HG02970 (cell line): ENCODE results near the gene TRNT1.

ENCODE experiments used
- ATAC-seq: cut with Tn5 transposase; IDR thresholded peaks from one replicate; pipeline ENCODE4 v1.9.1; 2021; ENCODE audit warnings: mild to moderate bottlenecking, moderate library complexity, moderate number of reproducible peaks; ENCODE audit not compliant: unreplicated experiment, low FRiP score

Gene TRNT1

GRCh38 chr3:3110299-3110630, 16.5 kb upstream of the TRNT1 start, which contains the start of gene IL5RA:
TSS of gene IL5RA (minus strand) at chr3:3110374. CDS start at chr3:3104984, 5,390 bp downstream.
- ATAC-seq = no peak

- ATAC-seq = no peak
Observed at GRCh38 chr3:3110749-3111361, 15.9 kb upstream of the TRNT1 start.

DNA sequence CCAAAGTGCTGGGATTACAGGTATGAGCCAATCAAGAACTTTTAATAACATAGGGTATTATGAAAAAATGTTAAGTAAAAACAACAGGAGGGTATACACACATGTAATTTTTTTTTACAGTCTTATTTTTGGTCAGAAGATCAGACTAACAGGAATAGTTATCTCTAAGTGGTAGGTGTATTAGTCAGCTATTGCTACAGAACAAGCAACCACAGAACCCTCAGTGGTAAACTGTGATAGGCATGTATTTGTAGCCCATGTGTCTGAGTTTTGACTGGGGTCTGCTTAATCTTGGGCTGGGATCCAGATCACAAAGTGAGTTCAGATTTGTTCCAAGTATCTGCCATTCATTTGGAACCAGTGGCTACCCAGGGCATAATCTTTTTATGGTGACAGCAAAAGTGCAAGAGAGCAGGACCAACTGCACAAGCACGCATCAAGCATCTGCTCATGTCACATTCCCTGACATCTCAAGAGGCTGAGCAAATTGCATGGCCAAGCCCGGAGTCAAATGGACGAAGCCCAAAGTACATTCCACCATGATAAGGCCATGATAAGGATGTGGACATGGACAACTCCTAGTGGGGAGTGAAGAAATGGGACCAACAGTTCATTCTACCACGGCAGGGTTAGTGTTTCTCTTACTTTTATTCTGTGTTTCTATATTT, 13.6 kb upstream of the TRNT1 start:
- ATAC-seq = no peak

DNA sequence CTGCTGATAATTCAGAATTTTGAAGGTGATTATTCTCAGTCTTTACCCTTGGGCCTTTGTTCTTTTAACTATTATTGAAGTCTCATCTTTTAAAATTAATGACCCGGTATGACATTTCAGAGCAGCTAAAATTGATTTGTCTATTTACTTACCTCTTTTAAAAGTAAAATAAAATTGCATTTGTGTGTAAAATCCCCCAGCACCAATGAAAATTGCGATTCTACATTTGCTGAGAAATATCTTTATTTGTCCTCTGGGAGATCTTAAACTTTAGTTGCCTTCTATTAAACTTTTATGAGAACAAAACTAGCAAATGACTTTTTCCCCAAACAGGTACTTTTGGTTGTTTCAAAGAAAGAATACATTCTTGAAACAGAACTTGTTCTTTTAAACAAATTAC, 9.1 kb upstream of the TRNT1 start:
- no peak for ATAC-seq

GRCh38 chr3:3119393-3119851, 7.3 kb upstream of the TRNT1 start:
- ATAC-seq = no peak

DNA sequence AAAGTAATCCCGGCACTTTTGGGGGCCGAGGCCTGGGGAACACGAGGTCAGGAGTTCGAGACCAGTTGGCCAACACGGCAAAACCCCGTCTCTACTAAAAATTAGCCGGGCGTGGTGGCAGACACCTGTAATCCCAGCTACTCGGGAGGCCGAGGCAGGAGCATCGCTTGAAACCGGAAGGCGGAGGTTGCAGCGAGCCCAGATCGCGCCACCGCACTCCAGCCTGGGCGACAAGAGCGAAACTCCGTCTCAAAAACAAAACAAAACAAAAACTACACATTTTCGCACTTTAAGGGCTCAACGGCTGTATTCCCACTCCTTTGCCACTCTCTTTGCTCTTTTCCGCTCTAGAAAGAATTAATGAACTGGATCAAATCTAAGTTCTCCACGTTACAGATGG, 763 bp upstream of the TRNT1 start:
- ATAC-seq = no peak

- no peak for ATAC-seq
Observed at GRCh38 chr3:3127432-3128010, 781 bp downstream of the TRNT1 start.

DNA sequence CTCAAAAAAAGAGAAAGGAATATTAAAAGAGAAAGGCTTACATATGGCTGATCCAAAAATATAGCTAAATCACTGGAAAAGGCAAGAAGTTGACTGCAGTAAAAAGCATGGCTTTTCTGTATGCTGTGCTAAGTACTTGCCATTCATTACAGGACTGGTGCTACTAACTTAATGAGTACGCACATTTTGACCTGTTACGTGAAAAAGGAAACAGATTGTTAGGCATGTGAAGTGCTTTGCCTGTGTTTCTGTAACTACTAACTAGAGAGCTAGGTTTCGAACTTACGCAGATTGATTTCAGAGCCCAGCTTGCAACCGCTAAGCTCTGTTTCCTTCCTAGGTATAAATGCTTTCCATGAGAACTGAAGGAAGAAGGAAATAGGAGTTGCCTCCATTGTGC, 2.8 kb downstream of the TRNT1 start:
- no peak for ATAC-seq

DNA sequence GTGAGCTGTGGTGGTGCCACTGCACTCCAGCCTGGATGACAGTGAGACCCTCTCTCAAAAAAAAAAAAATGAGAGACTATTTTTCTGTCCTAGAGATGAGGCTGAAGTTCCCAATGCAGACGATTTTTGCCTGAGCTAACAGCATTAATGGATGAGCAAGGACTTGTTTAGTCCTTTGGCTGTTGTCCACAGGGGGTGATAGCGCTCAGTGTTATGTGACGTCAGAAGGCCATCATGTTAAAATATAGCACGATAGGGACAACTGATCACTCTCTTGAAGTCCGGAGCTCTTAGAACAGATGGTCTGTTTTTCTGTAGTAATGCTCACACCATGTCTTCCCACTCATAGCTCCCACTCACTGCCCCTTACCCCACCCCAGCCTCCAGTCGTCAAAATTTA, 6.8 kb downstream of the TRNT1 start:
- ATAC-seq = no peak

DNA sequence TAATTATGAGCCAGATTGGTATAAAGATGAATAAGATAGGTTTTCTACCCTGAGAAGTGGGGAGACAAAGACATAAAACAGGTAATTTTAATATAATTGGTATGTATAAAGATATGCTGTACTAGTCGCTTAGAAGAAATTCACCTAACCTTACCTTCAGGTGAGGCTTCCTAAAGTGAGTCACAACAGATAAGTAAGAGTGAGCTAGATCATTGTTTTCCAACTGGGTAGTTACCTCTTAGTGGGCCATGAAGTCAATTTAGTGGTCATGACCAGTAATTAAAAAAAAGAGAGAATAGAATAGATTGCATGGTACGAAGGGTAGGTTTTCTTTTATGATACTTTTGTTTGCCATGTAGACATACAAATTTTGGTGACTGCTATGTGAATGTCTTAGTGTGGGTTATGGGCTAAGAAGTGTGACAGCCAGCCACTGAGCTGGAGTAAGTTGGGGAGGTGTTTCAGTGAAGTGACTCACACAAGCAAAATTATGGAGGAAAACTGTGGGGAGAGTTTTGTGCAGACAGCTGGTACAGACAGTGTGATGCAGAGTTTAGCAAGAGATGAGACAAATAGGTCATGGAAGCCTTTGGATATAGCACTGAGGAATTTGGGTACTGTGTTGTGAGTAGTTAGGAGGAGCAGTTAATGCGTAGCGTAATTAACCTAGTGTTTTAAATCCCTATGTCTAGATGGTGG, 8.2 kb downstream of the TRNT1 start:
- ATAC-seq = no peak

GRCh38 chr3:3137526-3137925, 10.8 kb downstream of the TRNT1 start:
- no peak for ATAC-seq

- no peak for ATAC-seq
Observed at GRCh38 chr3:3141939-3142338, 15.2 kb downstream of the TRNT1 start.

GRCh38 chr3:3145831-3146230, 19.1 kb downstream of the TRNT1 start:
- ATAC-seq = no peak

DNA sequence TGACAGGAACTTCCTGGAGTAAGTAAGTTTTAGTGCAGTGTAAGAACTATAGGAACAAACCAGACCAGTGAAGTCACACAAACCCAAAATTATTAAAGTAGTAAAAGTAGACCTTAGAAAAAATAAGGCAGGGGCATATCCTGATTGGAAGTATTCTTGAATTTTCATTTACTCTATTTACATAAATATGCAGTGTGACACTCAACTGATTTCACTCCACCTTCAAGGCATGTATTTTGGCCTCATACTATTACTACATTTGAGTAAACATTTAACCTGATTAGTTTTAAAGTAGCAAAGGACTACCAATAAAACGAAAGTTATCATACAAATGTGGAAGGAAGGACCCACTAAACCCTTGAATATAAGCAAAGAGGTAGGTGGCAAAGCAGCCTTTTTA, 22.8 kb downstream of the TRNT1 start:
- no peak for ATAC-seq

- no peak for ATAC-seq
Observed at GRCh38 chr3:3151513-3151912, 24.8 kb downstream of the TRNT1 start.

GRCh38 chr3:3154879-3155610, 28.3 kb downstream of the TRNT1 start:
- no peak for ATAC-seq

DNA sequence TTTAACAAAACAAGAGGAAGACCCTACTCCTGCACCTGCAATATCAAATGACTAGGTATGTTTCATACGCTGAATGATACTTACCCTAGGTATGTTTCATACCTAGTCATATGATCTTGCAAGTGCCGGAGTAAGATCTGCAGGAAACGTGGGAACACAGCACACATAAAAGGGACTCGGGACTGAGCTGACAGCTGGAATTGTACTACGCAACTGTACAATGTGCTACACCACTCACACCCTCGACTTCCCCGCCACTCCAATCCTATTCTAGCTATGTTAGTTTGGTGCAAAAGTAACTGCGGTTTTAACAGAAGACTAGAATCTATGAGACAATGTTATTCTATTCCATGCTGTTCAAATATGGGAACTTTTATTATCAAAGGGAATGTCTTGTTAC, 30.7 kb downstream of the TRNT1 start:
- ATAC-seq = no peak

GRCh38 chr3:3160826-3161225, 34.1 kb downstream of the TRNT1 start:
- no peak for ATAC-seq

GRCh38 chr3:3165241-3165640, 38.5 kb downstream of the TRNT1 start:
- ATAC-seq = no peak

DNA sequence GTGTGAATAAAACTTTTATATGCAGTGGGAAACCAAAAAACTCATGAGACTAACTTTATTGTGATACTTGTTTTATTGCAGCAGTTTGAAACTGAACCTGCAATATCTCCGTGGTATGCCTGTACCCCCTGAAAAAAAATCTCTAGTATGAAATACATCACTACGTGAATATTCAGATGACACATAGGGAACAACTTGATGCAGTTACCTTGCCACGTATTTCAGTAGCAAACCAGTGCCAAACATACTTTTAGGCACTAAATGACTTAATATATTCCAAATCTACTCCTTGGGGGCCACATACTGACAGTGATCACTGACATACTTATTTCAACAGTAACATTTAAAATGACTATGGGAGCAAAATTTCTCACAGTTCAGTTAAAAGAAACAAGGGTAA, 38.9 kb downstream of the TRNT1 start:
- ATAC-seq = no peak

- no peak for ATAC-seq
Observed at GRCh38 chr3:3170998-3171397, 44.3 kb downstream of the TRNT1 start.
